Endothelial cell of umbilical vein (primary cell): Measurements from ENCODE around the gene MAP4K2. TPM values are rescaled to one million over a fixed set of nuclear protein-coding genes. Genes with fewer than 3 reads are reported as not detected.

ENCODE experiments used
- BruUV-seq: library from RNA; stranded (reverse); fragments of 400-500 nt; replicated peaks from 2 replicates; lab custom pipeline; 2021; lab: Mats Ljungman, UMichigan
- CTCF ChIA-PET: fragments of 300-600, 350-600 bp; sonication (Branson Sonifier 250); formaldehyde crosslinking; loops from one replicate; lab custom pipeline; 2021; ENCODE audit warnings: antibody characterized with exemption, inconsistent platforms; lab: Charles Lee
- POLR2A ChIA-PET: fragments of 300-600, 350-600 bp; sonication (Branson Sonifier 250); formaldehyde crosslinking; loops from one replicate; lab custom pipeline; 2021; ENCODE audit warnings: antibody characterized with exemption, inconsistent platforms; lab: Charles Lee
- DNase-seq: peaks from one replicate; pipeline ENCODE4 v3.0.0-alpha.2; 2011; ENCODE audit warnings: low read depth, low spot score
- FAIRE-seq: peaks from 2 replicates; lab custom pipeline; 2011; peaks lifted over from hg19 to GRCh38; lab: Jason Lieb, UNC
- H2AFZ ChIP-seq: 2 replicates; pipeline ENCODE4 v1.6.0; 2012; ENCODE audit warnings: low read depth, low read length, control low read depth, inconsistent platforms
- H3K27ac ChIP-seq: 2 replicates; pipeline ENCODE4 v1.5.1; 2011; ENCODE audit warnings: low read depth, mild to moderate bottlenecking, control low read depth, low read length, moderate library complexity; ENCODE audit not compliant: insufficient read depth
- H3K27me3 ChIP-seq, 2 experiments: 2 replicates each; pipeline versions ENCODE4 v1.6.0 to v1.6.1; 2011; ENCODE audit warnings: low read length in 2 of 2, mixed read lengths in 1 of 2; ENCODE audit not compliant: control insufficient read depth in 2 of 2, insufficient read depth in 2 of 2
- H3K36me3 ChIP-seq, 2 experiments: 2 replicates in 1 of 2; 3 replicates in 1 of 2; pipeline ENCODE4 v1.5.1; 2011; ENCODE audit warnings: low read length in 2 of 2, mild to moderate bottlenecking in 1 of 2, moderate library complexity in 1 of 2; ENCODE audit not compliant: control insufficient read depth in 2 of 2, insufficient read depth in 2 of 2; ENCODE audit errors: extremely low read depth in 1 of 2
- H3K4me1 ChIP-seq: 3 replicates; pipeline ENCODE4 v1.5.1; 2011; ENCODE audit warnings: mild to moderate bottlenecking, low read length; ENCODE audit not compliant: control insufficient read depth, insufficient read depth; ENCODE audit errors: extremely low read depth
- H3K4me2 ChIP-seq: 2 replicates; pipeline ENCODE4 v1.6.1; 2011; ENCODE audit warnings: low read length, control low read depth, mixed read lengths; ENCODE audit not compliant: insufficient read depth
- H3K4me3 ChIP-seq, 3 experiments: fragments of 200-600 bp in 1 of 3; sonication (generic), shearing (Covaris generic) in 1 of 3; replicated peaks in 1 of 3; 2 replicates each; pipeline ENCODE4 v1.5.1; 2011 to 2016; ENCODE audit warnings: control low read depth in 3 of 3, low read length in 3 of 3, mild to moderate bottlenecking in 2 of 3, inconsistent platforms in 1 of 3, low read depth in 1 of 3, moderate library complexity in 1 of 3; ENCODE audit not compliant: insufficient read depth in 1 of 3
- H3K79me2 ChIP-seq: 2 replicates; pipeline ENCODE4 v1.6.0; 2012; ENCODE audit warnings: low read length, inconsistent platforms; ENCODE audit not compliant: control insufficient read depth, insufficient read depth
- H3K9ac ChIP-seq: replicated peaks from 2 replicates; pipeline ENCODE3; 2011; ENCODE audit warnings: low read length, control low read depth; ENCODE audit not compliant: insufficient read depth; ENCODE audit errors: extremely low read depth
- H3K9me1 ChIP-seq: replicated peaks from 3 replicates; pipeline ENCODE4 v1.6.0; 2011; ENCODE audit warnings: mild to moderate bottlenecking, low read length; ENCODE audit not compliant: control insufficient read depth, insufficient read depth; ENCODE audit errors: extremely low read depth
- H3K9me3 ChIP-seq: replicated peaks from 2 replicates; pipeline ENCODE4 v1.5.1; 2012; ENCODE audit warnings: low read length, inconsistent platforms; ENCODE audit not compliant: control insufficient read depth, insufficient read depth
- H4K20me1 ChIP-seq: replicated peaks from 2 replicates; pipeline ENCODE3; 2011; ENCODE audit warnings: mild to moderate bottlenecking, low read length; ENCODE audit not compliant: control insufficient read depth, insufficient read depth; ENCODE audit errors: extremely low read depth
- EZH2 ChIP-seq: IDR thresholded peaks from 2 replicates; pipeline ENCODE4 v1.6.1; 2012; ENCODE audit warnings: borderline replicate concordance, low read depth, mild to moderate bottlenecking, moderate library complexity, low read length, inconsistent platforms; ENCODE audit not compliant: severe bottlenecking
- FOS ChIP-seq: IDR thresholded peaks from 2 replicates; pipeline ENCODE4 v1.6.1; 2011; ENCODE audit warnings: mild to moderate bottlenecking, low read length, moderate library complexity, borderline replicate concordance; ENCODE audit not compliant: insufficient read depth
- GATA2 ChIP-seq: IDR thresholded peaks from 2 replicates; pipeline ENCODE4 v1.7.0; 2011; ENCODE audit warnings: low read depth, mild to moderate bottlenecking, moderate library complexity, mixed read lengths, low read length; ENCODE audit not compliant: insufficient read length, insufficient read depth
- JUN ChIP-seq: IDR thresholded peaks from 2 replicates; pipeline ENCODE4 v1.6.1; 2011; ENCODE audit warnings: borderline replicate concordance, low read depth; ENCODE audit not compliant: insufficient read length, insufficient read depth
- MYC ChIP-seq: IDR thresholded peaks from one replicate; pipeline ENCODE4 v1.6.1; 2011; ENCODE audit warnings: mild to moderate bottlenecking, low read depth, low read length
- POLR2A ChIP-seq: IDR thresholded peaks from 2 replicates; pipeline ENCODE4 v1.6.1; 2012; ENCODE audit warnings: low read depth, mild to moderate bottlenecking, control low read depth, low read length
- POLR2AphosphoS5 ChIP-seq: IDR thresholded peaks from 2 replicates; pipeline ENCODE4 v1.6.1; 2012; ENCODE audit warnings: low read depth, mild to moderate bottlenecking, control low read depth, low read length, moderate library complexity; ENCODE audit not compliant: insufficient read depth
- dilution Hi-C: fragments of 300-500 bp; cut with MboI; formaldehyde crosslinking; loops from one replicate; pipeline ENCODE4 v1.15.0; 2019; ENCODE audit warnings: low sequenced_read_pairs; ENCODE audit not compliant: extremely low pct_ligation_motif_present
- intact Hi-C: fragments of 100-400 bp; cut with micrococcal nuclease; formaldehyde crosslinking; loops from one replicate; pipeline ENCODE4 v1.10.0; 2022
- polyA plus RNA-seq, 4 experiments: library from polyadenylated mRNA; depleted of rRNA in 3 of 4; stranded (reverse) in 3 of 4; unstranded in 1 of 4; fragments of >200 nt; gene quantifications; 2 replicates each; pipeline versions ENCODE4 v1.2.1 to v1.2.3, GENCODE V29; 2011 to 2012; ENCODE audit warnings: missing spikeins in 1 of 4
- total RNA-seq: library from RNA; stranded (reverse); gene quantifications from 2 replicates; pipeline ENCODE4 v1.2.3, GENCODE V29; 2021
- TF ChIP-seq, protein P1 (sequence below), 2 donors: IDR thresholded peaks; 1 replicate in 1 of 2; 2 replicates in 1 of 2; pipeline ENCODE4 v1.5.1; 2011; ENCODE audit warnings: low read length in 2 of 2, mild to moderate bottlenecking in 2 of 2, moderate library complexity in 2 of 2, control low read depth in 1 of 2, inconsistent platforms in 1 of 2, low read depth in 1 of 2; ENCODE audit not compliant: insufficient read depth in 1 of 2; ENCODE audit errors: extremely low read depth in 1 of 2
- TF ChIP-seq, protein P2 (sequence below): IDR thresholded peaks from 2 replicates; pipeline ENCODE4 v1.6.1; 2011; ENCODE audit not compliant: insufficient read depth, insufficient read length

Gene MAP4K2
- total and polyA plus RNA-seq, 2 donors (not counting 3 experiments of a cell fraction or from before 2014, with no cell fraction given) = 43.3 to 44.0 TPM

DNA sequence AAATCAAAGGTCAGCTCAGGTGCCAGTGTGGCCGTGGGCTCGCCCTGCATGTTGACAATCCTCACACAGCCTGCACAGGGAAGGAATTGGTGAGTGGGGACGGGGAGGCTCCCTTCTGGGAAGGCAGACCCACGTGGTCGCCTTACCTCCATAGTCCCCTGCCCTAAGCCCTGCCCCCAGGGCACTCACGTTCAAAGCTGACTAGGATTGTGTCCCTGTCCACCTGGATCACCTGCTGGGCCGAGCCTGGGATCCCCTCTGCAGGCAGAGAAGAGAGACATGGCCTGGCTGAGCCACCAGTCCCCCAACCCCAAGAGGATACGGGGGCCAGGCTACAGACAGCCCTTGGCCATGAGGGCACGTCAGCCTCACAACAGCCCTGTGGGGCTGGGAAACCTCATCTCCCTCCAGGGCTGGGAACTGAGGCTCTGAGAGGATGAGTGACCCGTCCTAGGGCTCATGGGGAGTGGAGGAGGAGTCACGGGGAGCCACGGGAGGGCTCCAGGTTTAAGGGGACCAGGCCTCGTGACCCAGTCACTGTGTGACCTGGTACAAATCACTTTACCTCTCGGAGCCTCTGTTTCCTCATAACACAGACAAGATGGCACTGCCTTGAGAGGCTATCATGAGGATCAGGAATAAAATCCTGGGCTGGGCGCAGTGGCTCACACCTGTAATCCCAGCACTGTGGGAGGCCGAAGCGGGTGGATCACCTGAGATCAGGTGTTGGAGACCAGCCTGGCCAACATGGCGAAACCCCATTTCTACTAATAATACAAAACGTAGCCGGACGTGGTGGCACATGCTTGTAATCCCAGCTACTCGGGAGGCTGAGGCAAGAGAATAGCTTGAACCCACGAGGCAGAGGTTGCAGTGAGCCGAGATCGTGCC is 12.6 kb downstream of the MAP4K2 start:
- Histone ChIP-seq H3K9me1 (no peaks in the 10 kb centered on the region), H3K4me3 (no peak overlapping the region), H4K20me1 (no peaks in the 10 kb centered on the region), H3K27me3 (no peaks in the 10 kb centered on the region), H2AFZ (no peak overlapping the region), H3K9me3 (no peaks in the 10 kb centered on the region), H3K27ac (no peak overlapping the region), H3K4me1 (no peaks in the 10 kb centered on the region), H3K36me3 (peaks cover 3 to 14% of the 10 kb centered on the region in 2 experiments), H3K79me2 (no peaks in the 10 kb centered on the region), H3K4me2 (no peak overlapping the region), H3K9ac (no peak overlapping the region)
- TF ChIP-seq, protein P1, sequence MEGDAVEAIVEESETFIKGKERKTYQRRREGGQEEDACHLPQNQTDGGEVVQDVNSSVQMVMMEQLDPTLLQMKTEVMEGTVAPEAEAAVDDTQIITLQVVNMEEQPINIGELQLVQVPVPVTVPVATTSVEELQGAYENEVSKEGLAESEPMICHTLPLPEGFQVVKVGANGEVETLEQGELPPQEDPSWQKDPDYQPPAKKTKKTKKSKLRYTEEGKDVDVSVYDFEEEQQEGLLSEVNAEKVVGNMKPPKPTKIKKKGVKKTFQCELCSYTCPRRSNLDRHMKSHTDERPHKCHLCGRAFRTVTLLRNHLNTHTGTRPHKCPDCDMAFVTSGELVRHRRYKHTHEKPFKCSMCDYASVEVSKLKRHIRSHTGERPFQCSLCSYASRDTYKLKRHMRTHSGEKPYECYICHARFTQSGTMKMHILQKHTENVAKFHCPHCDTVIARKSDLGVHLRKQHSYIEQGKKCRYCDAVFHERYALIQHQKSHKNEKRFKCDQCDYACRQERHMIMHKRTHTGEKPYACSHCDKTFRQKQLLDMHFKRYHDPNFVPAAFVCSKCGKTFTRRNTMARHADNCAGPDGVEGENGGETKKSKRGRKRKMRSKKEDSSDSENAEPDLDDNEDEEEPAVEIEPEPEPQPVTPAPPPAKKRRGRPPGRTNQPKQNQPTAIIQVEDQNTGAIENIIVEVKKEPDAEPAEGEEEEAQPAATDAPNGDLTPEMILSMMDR (IDR thresholded peaks at IDR 0.05; ENCODE audit: extremely low read depth in 1 of 2, insufficient read depth in 1 of 2, low read depth in 1 of 2, low read length in 2 of 2) = no peak
- TF ChIP-seq GATA2 (no peak), POLR2A (no peak), FOS (no peak), MYC (no peak), EZH2 (no peak), POLR2AphosphoS5 (no peak), JUN (no peak)
- TF ChIP-seq, protein P2, sequence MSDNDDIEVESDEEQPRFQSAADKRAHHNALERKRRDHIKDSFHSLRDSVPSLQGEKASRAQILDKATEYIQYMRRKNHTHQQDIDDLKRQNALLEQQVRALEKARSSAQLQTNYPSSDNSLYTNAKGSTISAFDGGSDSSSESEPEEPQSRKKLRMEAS = no peak
- CTCF ChIA-PET = interaction anchor here (1.7 kb wide), 1 partner anchor 12 kb away, joined by 3 read pairs; the partner anchor contains the start of gene SF1
- intact Hi-C loops (no loop called here), dilution Hi-C loops (no loop called here)
- no TSS peak for BruUV-seq
- FAIRE-seq (no peak), DNase-seq (no peak)
- POLR2A ChIA-PET = no interaction called here
